OCI-LY1 (cell line): ENCODE measurements around the gene PID1.

Experiments
- CTCF ChIP-seq: fragments of 200-600 bp; sonication (generic), shearing (Covaris generic); IDR thresholded peaks from 2 replicates; pipeline ENCODE4 v1.5.1; 2017; ENCODE audit warnings: mild to moderate bottlenecking, antibody characterized with exemption, low read length, moderate library complexity, mixed read lengths
- EZH2 ChIP-seq: fragments of 200-600 bp; sonication (generic), shearing (Covaris generic); IDR thresholded peaks from 2 replicates; pipeline ENCODE4 v1.8.0; 2017; ENCODE audit warnings: borderline replicate concordance, mixed run types, mild to moderate bottlenecking, antibody characterized with exemption, low read length, moderate library complexity, mixed read lengths

GRCh38 chr2:229170916-229171315, 100.2 kb downstream of the PID1 start:
- TF ChIP-seq CTCF (no peak), EZH2 (no peak)
